ENCODE data around the gene LHX2. TPM values are rescaled to one million over a fixed set of nuclear protein-coding genes. Genes with fewer than 3 reads are reported as not detected.

Gene LHX2
- total RNA-seq, 2 donors from 2014 or later: not detected

- peaks cover 13% of the 10 kb centered on the region for H3K4me1 ChIP-seq
- ATAC-seq: no peak
- no peak overlapping the region for H3K27ac ChIP-seq
- no peaks in the 10 kb centered on the region for H3K9me3 ChIP-seq
- TF ChIP-seq, protein P1, sequence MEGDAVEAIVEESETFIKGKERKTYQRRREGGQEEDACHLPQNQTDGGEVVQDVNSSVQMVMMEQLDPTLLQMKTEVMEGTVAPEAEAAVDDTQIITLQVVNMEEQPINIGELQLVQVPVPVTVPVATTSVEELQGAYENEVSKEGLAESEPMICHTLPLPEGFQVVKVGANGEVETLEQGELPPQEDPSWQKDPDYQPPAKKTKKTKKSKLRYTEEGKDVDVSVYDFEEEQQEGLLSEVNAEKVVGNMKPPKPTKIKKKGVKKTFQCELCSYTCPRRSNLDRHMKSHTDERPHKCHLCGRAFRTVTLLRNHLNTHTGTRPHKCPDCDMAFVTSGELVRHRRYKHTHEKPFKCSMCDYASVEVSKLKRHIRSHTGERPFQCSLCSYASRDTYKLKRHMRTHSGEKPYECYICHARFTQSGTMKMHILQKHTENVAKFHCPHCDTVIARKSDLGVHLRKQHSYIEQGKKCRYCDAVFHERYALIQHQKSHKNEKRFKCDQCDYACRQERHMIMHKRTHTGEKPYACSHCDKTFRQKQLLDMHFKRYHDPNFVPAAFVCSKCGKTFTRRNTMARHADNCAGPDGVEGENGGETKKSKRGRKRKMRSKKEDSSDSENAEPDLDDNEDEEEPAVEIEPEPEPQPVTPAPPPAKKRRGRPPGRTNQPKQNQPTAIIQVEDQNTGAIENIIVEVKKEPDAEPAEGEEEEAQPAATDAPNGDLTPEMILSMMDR (IDR thresholded peaks at IDR 0.05): no peak
- TF ChIP-seq POLR2A (IDR thresholded peaks at IDR 0.05): no peak
- DNase-seq: no peak
- intact Hi-C loops (cut with DNase I): no loop called here
- H3K36me3 ChIP-seq (replicated peaks in 1 of 2; ENCODE audit: insufficient read depth in 1 of 2, low read depth in 2 of 2): no peaks in the 10 kb centered on the region
- no peak overlapping the region for H3K4me3 ChIP-seq
- 58 to 60% methylated on average over 8 to 9 of the region's 9 CpGs for WGBS, 2 donors
- H3K27me3 ChIP-seq: peaks cover 0 to 18% of the 10 kb centered on the region in 2 donors
These were observed 27.4 kb downstream of the LHX2 start for GRCh38 chr9:124038790-124039633.

GRCh38 chr9:124040186-124040931, 28.8 kb downstream of the LHX2 start:
- DNase-seq (no peak), ATAC-seq (no peak)
- intact Hi-C loops (cut with DNase I): no loop called here
- H3K4me3 ChIP-seq: no peak overlapping the region
- 25 to 30% methylated on average over 17 to 21 of the region's 21 CpGs for WGBS, 2 donors
- H3K9me3 ChIP-seq: no peaks in the 10 kb centered on the region
- H3K27ac ChIP-seq: no peak overlapping the region
- H3K4me1 ChIP-seq: peaks cover 17% of the 10 kb centered on the region
- peaks cover 0 to 22% of the 10 kb centered on the region in 2 donors for H3K27me3 ChIP-seq
- no peaks in the 10 kb centered on the region for H3K36me3 ChIP-seq (replicated peaks in 1 of 2; ENCODE audit: insufficient read depth in 1 of 2, low read depth in 2 of 2)
- no peak for TF ChIP-seq POLR2A (IDR thresholded peaks at IDR 0.05)
- TF ChIP-seq, protein P1 (IDR thresholded peaks at IDR 0.05): no peak

DNA sequence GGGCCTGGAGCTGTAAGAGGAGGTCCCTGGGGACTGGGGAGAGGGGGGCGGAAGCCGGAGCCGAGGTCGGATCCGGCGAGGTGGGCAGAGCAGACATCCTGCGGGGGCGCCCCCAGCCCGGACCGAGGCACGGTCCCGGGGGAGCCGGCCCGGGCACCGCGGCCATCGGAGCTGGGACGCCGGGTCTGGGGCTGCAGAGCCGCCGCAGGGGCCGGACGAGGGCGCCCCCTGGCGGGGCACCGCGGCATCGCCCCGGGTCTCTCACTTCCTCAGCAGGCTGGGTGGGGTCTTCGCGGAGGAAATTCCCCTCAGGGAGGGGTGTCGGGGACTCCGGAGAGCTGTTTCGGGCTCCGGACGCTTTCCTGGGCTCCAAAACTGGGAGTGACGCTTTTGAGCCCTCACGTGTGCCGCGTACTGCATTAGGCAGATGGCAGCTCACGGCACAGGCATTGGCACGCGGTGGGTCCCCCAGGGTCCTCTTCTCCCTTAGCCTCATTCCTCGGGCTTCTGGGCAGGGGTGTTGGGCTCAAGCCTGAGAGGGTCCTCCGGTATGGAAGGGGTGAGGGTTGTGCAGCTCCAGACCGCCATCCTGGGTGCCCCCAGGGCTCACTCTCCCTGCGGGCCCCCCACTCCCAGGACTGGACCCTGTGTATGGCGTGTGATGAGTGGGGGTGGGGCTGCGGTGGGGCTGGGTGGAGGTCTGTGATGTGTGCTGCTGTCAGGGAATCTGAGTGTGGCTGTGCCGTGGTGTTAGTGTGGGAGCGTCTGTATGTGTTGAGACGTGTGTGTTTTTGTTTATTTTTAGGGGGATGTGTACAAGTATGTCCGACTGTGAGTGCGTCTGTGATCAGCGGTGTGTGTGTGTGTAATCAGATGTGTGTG, 29.6 kb downstream of the LHX2 start:
- TF ChIP-seq, protein P1 (IDR thresholded peaks at IDR 0.05): peak; percentile 65 to 95 (median 79)
- TF ChIP-seq POLR2A (IDR thresholded peaks at IDR 0.05): no peak
- Histone ChIP-seq H3K4me1 (peaks cover 21% of the 10 kb centered on the region), H3K36me3 (replicated peaks in 1 of 2; ENCODE audit: insufficient read depth in 1 of 2, low read depth in 2 of 2) (no peaks in the 10 kb centered on the region), H3K27ac (no peak overlapping the region), H3K27me3 (peaks cover 0 to 26% of the 10 kb centered on the region in 2 donors), H3K9me3 (no peaks in the 10 kb centered on the region), H3K4me3 (no peak overlapping the region)
- DNase-seq (peak; percentile 22 to 64 (median 43)), ATAC-seq (no peak)
- intact Hi-C loops (cut with DNase I): no loop called here
- WGBS, 2 donors: 8 to 33% methylated on average over 7 to 31 of the region's 55 CpGs

DNA sequence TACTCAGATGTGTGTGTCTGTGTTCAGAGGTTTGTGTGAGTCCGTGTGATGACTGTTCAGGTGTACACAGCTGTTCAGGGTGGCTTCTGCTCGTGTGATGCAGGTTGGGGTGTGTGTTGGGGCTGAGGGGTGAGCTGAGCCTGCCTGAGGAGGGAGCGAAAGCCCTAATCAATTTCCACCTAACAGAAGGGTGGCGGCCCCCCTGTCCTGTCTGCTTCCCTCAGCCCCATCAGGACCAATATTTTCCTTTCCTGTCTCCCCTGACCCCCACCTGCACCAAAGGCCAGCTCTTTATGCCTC, 30.2 kb downstream of the LHX2 start:
- DNase-seq (no peak), ATAC-seq (no peak)
- peaks cover 0 to 24% of the 10 kb centered on the region in 2 donors for H3K27me3 ChIP-seq
- no peaks in the 10 kb centered on the region for H3K36me3 ChIP-seq (replicated peaks in 1 of 2; ENCODE audit: insufficient read depth in 1 of 2, low read depth in 2 of 2)
- no peak overlapping the region for H3K27ac ChIP-seq
- intact Hi-C loops (cut with DNase I): no loop called here
- 28 to 33% methylated on average over 4 of the region's 4 CpGs for WGBS, 2 donors
- H3K4me1 ChIP-seq: peaks cover 21% of the 10 kb centered on the region
- H3K9me3 ChIP-seq: no peaks in the 10 kb centered on the region
- H3K4me3 ChIP-seq: no peak overlapping the region
- TF ChIP-seq, protein P1 (IDR thresholded peaks at IDR 0.05): no peak
- TF ChIP-seq POLR2A (IDR thresholded peaks at IDR 0.05): no peak
